Measurements from ENCODE around the gene MBP.

Gene MBP

GRCh38 chr18:77016936-77017335 is 115.6 kb downstream of the MBP start:
- no peak for DNase-seq

GRCh38 chr18:77015771-77016710 is 116.5 kb downstream of the MBP start:
- DNase-seq: no peak

GRCh38 chr18:77015169-77015568 is 117.4 kb downstream of the MBP start:
- DNase-seq: no peak

GRCh38 chr18:77014538-77014937 is 118.0 kb downstream of the MBP start:
- DNase-seq: no peak

GRCh38 chr18:77013811-77014521 is 118.6 kb downstream of the MBP start:
- no peak for DNase-seq

- DNase-seq: no peak
Measured at GRCh38 chr18:77012806-77013541, 119.6 kb downstream of the MBP start.

GRCh38 chr18:77012120-77012519 is 120.5 kb downstream of the MBP start:
- no peak for DNase-seq

- no peak for DNase-seq
Measured at GRCh38 chr18:77009675-77010074, 122.9 kb downstream of the MBP start.

- DNase-seq: no peak
Measured at GRCh38 chr18:77008576-77009315, 123.8 kb downstream of the MBP start.

- no peak for DNase-seq
Measured at GRCh38 chr18:77008006-77008405, 124.6 kb downstream of the MBP start.

- no peak for DNase-seq
Measured at GRCh38 chr18:77007251-77007650, 125.3 kb downstream of the MBP start.

- DNase-seq: no peak
Measured at GRCh38 chr18:77006305-77007175, 126.0 kb downstream of the MBP start.

GRCh38 chr18:77005651-77006195 is 126.9 kb downstream of the MBP start:
- DNase-seq: no peak

- no peak for DNase-seq
Measured at GRCh38 chr18:77004555-77005380, 127.8 kb downstream of the MBP start.

- no peak for DNase-seq
Measured at GRCh38 chr18:77003316-77003715, 129.3 kb downstream of the MBP start.

- DNase-seq: no peak
Measured at GRCh38 chr18:77002496-77002895, 130.1 kb downstream of the MBP start.

- DNase-seq: no peak
Measured at GRCh38 chr18:77001979-77002378, 130.6 kb downstream of the MBP start.

- DNase-seq: no peak
Measured at GRCh38 chr18:77001041-77001440, 131.5 kb downstream of the MBP start.

- peak; percentile 62 for DNase-seq
Measured at GRCh38 chr18:77000527-77000926, 132.1 kb downstream of the MBP start.

- no peak for DNase-seq
Measured at GRCh38 chr18:76999077-76999476, 133.5 kb downstream of the MBP start.
